ENCODE measurements around the gene MED13L.

GRCh38 chr12:116048879-116049278 is 228.6 kb downstream of the MED13L start:
- no peak for TF ChIP-seq CTCF (conservative IDR thresholded peaks at IDR 0.05 in 1 of 2, IDR thresholded peaks at IDR 0.05 in 1 of 2; ENCODE audit: extremely low read depth in 1 of 2, insufficient read depth in 1 of 2, low read depth in 1 of 2, low read length in 2 of 2)
- no peak for TF ChIP-seq EZH2 (IDR thresholded peaks at IDR 0.05; ENCODE audit: borderline replicate concordance, low read length)
